B cell (primary cell): ENCODE data around the gene HMCN1. TPM values are rescaled to one million over a fixed set of nuclear protein-coding genes. Genes with fewer than 3 reads are reported as not detected.

ENCODE experiments used
- ATAC-seq: fragments of 200-7000 bp; cut with Tn5 transposase; one replicate; pipeline ENCODE4 v1.10.0; 2021; ENCODE audit warnings: low read depth, mild to moderate bottlenecking, moderate number of reproducible peaks, moderate library complexity
- CTCF ChIA-PET: fragments of 350-600 bp; sonication (Branson Sonifier 250); formaldehyde crosslinking; loops from one replicate; lab custom pipeline; 2021; ENCODE audit warnings: antibody characterized with exemption, inconsistent platforms; lab: Charles Lee
- POLR2A ChIA-PET: fragments of 350-600 bp; sonication (Branson Sonifier 250); formaldehyde crosslinking; loops from one replicate; lab custom pipeline; 2021; ENCODE audit warnings: antibody characterized with exemption; lab: Charles Lee
- DNase-seq: peaks from one replicate; pipeline ENCODE4 v3.0.0; 2013
- H2AFZ ChIP-seq: 2 replicates; pipeline ENCODE4 v1.6.1; 2012; ENCODE audit warnings: mild to moderate bottlenecking, low read depth, low read length; ENCODE audit not compliant: insufficient read depth, poor library complexity, severe bottlenecking
- H3K27ac ChIP-seq, 2 donors: 1 replicate in 1 of 2; 2 replicates in 1 of 2; pipeline ENCODE4 v1.5.1; 2012 to 2013; ENCODE audit warnings: low read length in 2 of 2, mild to moderate bottlenecking in 2 of 2, moderate library complexity in 1 of 2
- H3K27me3 ChIP-seq, 4 experiments: fragments of 200-600 bp in 1 of 4; sonication (generic) in 1 of 4; replicated peaks in 1 of 4; 1 replicate in 2 of 4; 2 replicates in 2 of 4; pipeline versions ENCODE4 v1.6.1 to v1.7.0; 2013 to 2016; ENCODE audit warnings: low read length in 3 of 4, mild to moderate bottlenecking in 2 of 4, mixed read lengths in 1 of 4, moderate library complexity in 1 of 4; ENCODE audit not compliant: insufficient read depth in 4 of 4, control insufficient read depth in 3 of 4; ENCODE audit errors: control extremely low read depth in 1 of 4
- H3K36me3 ChIP-seq, 2 experiments: replicated peaks in 1 of 2; 1 replicate in 1 of 2; 2 replicates in 1 of 2; pipeline versions ENCODE4 v1.6.1 to v1.7.1; 2013; ENCODE audit warnings: low read length in 1 of 2; ENCODE audit not compliant: insufficient read depth in 2 of 2, control insufficient read depth in 1 of 2; ENCODE audit errors: control extremely low read depth in 1 of 2, extremely low read depth in 1 of 2
- H3K4me1 ChIP-seq, 2 donors: fragments of 200-600 bp in 1 of 2; sonication (generic) in 1 of 2; 1 replicate in 1 of 2; 2 replicates in 1 of 2; pipeline versions ENCODE4 v1.5.1 to v1.6.1; 2013 to 2017; ENCODE audit warnings: low read length in 2 of 2; ENCODE audit not compliant: control insufficient read depth in 2 of 2, insufficient read depth in 2 of 2
- H3K4me2 ChIP-seq: replicated peaks from 2 replicates; pipeline ENCODE3; 2012; ENCODE audit warnings: mild to moderate bottlenecking, low read depth, low read length; ENCODE audit not compliant: poor library complexity, severe bottlenecking
- H3K4me3 ChIP-seq, 5 experiments: fragments of 200-600 bp in 1 of 5; sonication (generic) in 1 of 5; 1 replicate in 3 of 5; 2 replicates in 2 of 5; pipeline versions ENCODE4 v1.5.1 to v1.7.0; 2011 to 2016; ENCODE audit warnings: low read length in 4 of 5, mild to moderate bottlenecking in 4 of 5, low read depth in 2 of 5, control low read depth in 1 of 5, moderate library complexity in 1 of 5; ENCODE audit not compliant: insufficient read depth in 1 of 5; ENCODE audit errors: control extremely low read depth in 1 of 5, extremely low read depth in 1 of 5
- H3K79me2 ChIP-seq: fragments of 200-600 bp; sonication (generic); one replicate; pipeline ENCODE4 v1.6.0; 2016; ENCODE audit warnings: low read length; ENCODE audit not compliant: control insufficient read depth, insufficient read depth
- H3K9ac ChIP-seq: fragments of 200-600 bp; sonication (generic); 2 replicates; pipeline ENCODE4 v1.6.1; 2017; ENCODE audit warnings: mild to moderate bottlenecking, low read length, moderate library complexity
- H3K9me3 ChIP-seq, 3 donors: one replicate each; pipeline versions ENCODE4 v1.6.1 to v1.7.1; 2013; ENCODE audit warnings: low read length in 2 of 3; ENCODE audit not compliant: control insufficient read depth in 2 of 3, insufficient read depth in 1 of 3; ENCODE audit errors: control extremely low read depth in 1 of 3
- H4K20me1 ChIP-seq: 2 replicates; pipeline ENCODE4 v1.6.0; 2012; ENCODE audit warnings: mild to moderate bottlenecking, low read length; ENCODE audit not compliant: insufficient read depth, control insufficient read depth, poor library complexity, severe bottlenecking
- H3K27ac Mint-ChIP-seq: one replicate; pipeline ENCODE4 v1.8.0; 2021; ENCODE audit warnings: mixed read lengths
- H3K27me3 Mint-ChIP-seq: one replicate; pipeline ENCODE4 v1.8.0; 2021; ENCODE audit warnings: mixed read lengths
- H3K4me1 Mint-ChIP-seq: one replicate; pipeline ENCODE4 v1.8.0; 2021; ENCODE audit warnings: mixed read lengths
- H3K4me3 Mint-ChIP-seq: one replicate; pipeline ENCODE4 v1.8.0; 2021; ENCODE audit warnings: mixed read lengths
- H3K9me3 Mint-ChIP-seq: one replicate; pipeline ENCODE4 v1.8.0; 2022; ENCODE audit warnings: mixed read lengths; ENCODE audit not compliant: insufficient read depth
- CTCF ChIP-seq: fragments of 200-600 bp; IDR thresholded peaks from one replicate; pipeline ENCODE4 v1.8.0; 2022; ENCODE audit warnings: antibody characterized with exemption, mild to moderate bottlenecking
- EZH2 ChIP-seq: IDR thresholded peaks from 2 replicates; pipeline ENCODE4 v1.6.1; 2012; ENCODE audit warnings: borderline replicate concordance, low read depth, mild to moderate bottlenecking, moderate library complexity, low read length; ENCODE audit not compliant: insufficient read depth, poor library complexity, severe bottlenecking
- WGBS: methylation state at CpG from one replicate; pipeline ENCODE4 v1.1.5; 2013; ENCODE audit warnings: missing lambda C conversion rate; ENCODE audit not compliant: insufficient coverage; 5-methylcytosine and 5-hydroxymethylcytosine counted together
- intact Hi-C: fragments of 100-400 bp; cut with micrococcal nuclease; formaldehyde crosslinking; loops from one replicate; pipeline ENCODE4 v1.10.0; 2022
- polyA plus RNA-seq: library from polyadenylated mRNA; depleted of rRNA; stranded (reverse); fragments of >200 nt; gene quantifications from 2 replicates; pipeline ENCODE4 v1.2.3, GENCODE V29; 2012
- total RNA-seq, 2 donors: library from RNA; stranded (reverse); fragments of 120-200 nt in 1 of 2; gene quantifications; 1 replicate in 1 of 2; 2 replicates in 1 of 2; pipeline versions ENCODE4 v1.2.3 to v1.2.4, GENCODE V29; 2013 to 2022

Gene HMCN1
- total and polyA plus RNA-seq, 2 donors (not counting 1 experiment from before 2014, with no cell fraction given): not detected

- CTCF ChIA-PET: no interaction called here
- Histone ChIP-seq H3K4me1 (no peaks in the 10 kb centered on the region), H3K27me3 (peaks cover 0 to 3% (median 0%) of the 10 kb centered on the region in 4 experiments), H3K27ac (no peak overlapping the region), H4K20me1 (no peaks in the 10 kb centered on the region), H3K79me2 (no peaks in the 10 kb centered on the region), H3K9me3 (no peaks in the 10 kb centered on the region), H3K36me3 (no peaks in the 10 kb centered on the region), H3K4me2 (no peak overlapping the region), H3K4me3 (no peak overlapping the region), H2AFZ (no peak overlapping the region), H3K9ac (no peak overlapping the region)
- Mint-ChIP-seq H3K9me3 (no peaks in the 10 kb centered on the region), H3K27ac (no peak overlapping the region), H3K4me3 (no peak overlapping the region), H3K4me1 (no peaks in the 10 kb centered on the region), H3K27me3 (peaks cover 5% of the 10 kb centered on the region)
- ATAC-seq: no peak
- no peak for TF ChIP-seq CTCF
- TF ChIP-seq EZH2: no peak
- no CpG with 5 or more reads among the region's 3 CpGs for WGBS
- POLR2A ChIA-PET: no interaction called here
- DNase-seq: no peak
- intact Hi-C loops: no loop called here
Observed at GRCh38 chr1:185785586-185785985, 51.4 kb downstream of the HMCN1 start.

GRCh38 chr1:185786524-185786923 is 52.3 kb downstream of the HMCN1 start:
- Mint-ChIP-seq H3K27ac (no peak overlapping the region), H3K4me1 (no peaks in the 10 kb centered on the region), H3K4me3 (no peak overlapping the region), H3K9me3 (no peaks in the 10 kb centered on the region), H3K27me3 (peaks cover 2% of the 10 kb centered on the region)
- no peaks in the 10 kb centered on the region for H3K79me2 ChIP-seq
- intact Hi-C loops: no loop called here
- H3K4me1 ChIP-seq: no peaks in the 10 kb centered on the region
- no peak overlapping the region for H3K4me2 ChIP-seq
- H3K9ac ChIP-seq: no peak overlapping the region
- POLR2A ChIA-PET: no interaction called here
- TF ChIP-seq CTCF (no peak), EZH2 (no peak)
- H3K27me3 ChIP-seq: peaks cover 0 to 3% (median 0%) of the 10 kb centered on the region in 4 experiments
- DNase-seq (no peak), ATAC-seq (no peak)
- H3K4me3 ChIP-seq: no peak overlapping the region
- no peaks in the 10 kb centered on the region for H4K20me1 ChIP-seq
- no CpG with 5 or more reads among the region's 3 CpGs for WGBS
- no peaks in the 10 kb centered on the region for H3K9me3 ChIP-seq
- no peaks in the 10 kb centered on the region for H3K36me3 ChIP-seq
- CTCF ChIA-PET: no interaction called here
- no peak overlapping the region for H3K27ac ChIP-seq
- no peak overlapping the region for H2AFZ ChIP-seq
